Activated CD4-positive, alpha-beta T cell treated with anti-CD3 and anti-CD28 coated beads for 48 hours (primary cell): Measurements from ENCODE around the gene CMPK2.

Experiments
- DNase-seq: peaks from one replicate; pipeline ENCODE4 v3.0.0-alpha.2; 2020

The CMPK2 gene

GRCh38 chr2:6806604-6807003 is 59.1 kb downstream of the CMPK2 start:
- DNase-seq = no peak

GRCh38 chr2:6800553-6800952 is 65.2 kb downstream of the CMPK2 start:
- no peak for DNase-seq
